PFSK-1 (cell line): ENCODE measurements around the gene DSP.

Experiments used
- POLR2AphosphoS5 ChIP-seq: IDR thresholded peaks from 2 replicates; pipeline ENCODE4 v1.6.1; 2012; ENCODE audit warnings: low read depth, mild to moderate bottlenecking, control low read depth, low read length, moderate library complexity
- REST ChIP-seq, 2 experiments: IDR thresholded peaks; 2 replicates each; pipeline versions ENCODE4 v1.6.1 to v1.8.0; 2011 to 2012; ENCODE audit warnings: low read depth in 2 of 2, low read length in 2 of 2, control low read depth in 1 of 2, inconsistent platforms in 1 of 2, mild to moderate bottlenecking in 1 of 2, moderate library complexity in 1 of 2; ENCODE audit not compliant: insufficient read depth in 1 of 2

- TF ChIP-seq POLR2AphosphoS5 (no peak), REST (IDR thresholded peaks at IDR 0.05; ENCODE audit: insufficient read depth in 1 of 2, low read depth in 2 of 2, low read length in 2 of 2) (no peak)
Measured at GRCh38 chr6:7624796-7625710, 83.6 kb downstream of the DSP start.
